ENCODE measurements around the gene IFT88. TPM values are rescaled to one million over a fixed set of nuclear protein-coding genes. Genes with fewer than 3 reads are reported as not detected.

The IFT88 gene
- total RNA-seq, 1 experiment from 2014 or later = 12.3 TPM

DNA sequence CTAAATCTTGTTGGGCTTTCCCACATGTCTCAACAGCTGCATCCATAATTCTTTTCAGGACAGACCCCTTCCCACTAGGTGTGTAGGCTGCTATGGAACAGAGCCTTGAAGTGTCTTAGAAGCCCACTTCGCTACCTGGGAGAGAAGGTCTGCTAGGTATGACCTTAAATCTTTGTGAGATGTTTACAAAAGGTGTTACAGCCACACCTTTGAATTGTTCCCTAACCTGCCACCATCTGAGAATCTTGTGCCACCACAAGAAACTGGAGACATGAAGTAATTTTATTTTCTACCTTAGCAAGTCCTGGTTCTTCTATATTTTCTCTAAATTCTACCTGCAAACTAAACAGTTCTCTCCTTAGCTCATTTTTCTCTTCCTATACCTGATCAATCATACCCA, 69.1 kb downstream of the IFT88 start:
- in situ Hi-C loops (cut with HindIII; ENCODE audit: low pct_unique_long_range_greater_than_20kb, low sequenced_read_pairs) = no loop called here
- TF ChIP-seq, protein P1, sequence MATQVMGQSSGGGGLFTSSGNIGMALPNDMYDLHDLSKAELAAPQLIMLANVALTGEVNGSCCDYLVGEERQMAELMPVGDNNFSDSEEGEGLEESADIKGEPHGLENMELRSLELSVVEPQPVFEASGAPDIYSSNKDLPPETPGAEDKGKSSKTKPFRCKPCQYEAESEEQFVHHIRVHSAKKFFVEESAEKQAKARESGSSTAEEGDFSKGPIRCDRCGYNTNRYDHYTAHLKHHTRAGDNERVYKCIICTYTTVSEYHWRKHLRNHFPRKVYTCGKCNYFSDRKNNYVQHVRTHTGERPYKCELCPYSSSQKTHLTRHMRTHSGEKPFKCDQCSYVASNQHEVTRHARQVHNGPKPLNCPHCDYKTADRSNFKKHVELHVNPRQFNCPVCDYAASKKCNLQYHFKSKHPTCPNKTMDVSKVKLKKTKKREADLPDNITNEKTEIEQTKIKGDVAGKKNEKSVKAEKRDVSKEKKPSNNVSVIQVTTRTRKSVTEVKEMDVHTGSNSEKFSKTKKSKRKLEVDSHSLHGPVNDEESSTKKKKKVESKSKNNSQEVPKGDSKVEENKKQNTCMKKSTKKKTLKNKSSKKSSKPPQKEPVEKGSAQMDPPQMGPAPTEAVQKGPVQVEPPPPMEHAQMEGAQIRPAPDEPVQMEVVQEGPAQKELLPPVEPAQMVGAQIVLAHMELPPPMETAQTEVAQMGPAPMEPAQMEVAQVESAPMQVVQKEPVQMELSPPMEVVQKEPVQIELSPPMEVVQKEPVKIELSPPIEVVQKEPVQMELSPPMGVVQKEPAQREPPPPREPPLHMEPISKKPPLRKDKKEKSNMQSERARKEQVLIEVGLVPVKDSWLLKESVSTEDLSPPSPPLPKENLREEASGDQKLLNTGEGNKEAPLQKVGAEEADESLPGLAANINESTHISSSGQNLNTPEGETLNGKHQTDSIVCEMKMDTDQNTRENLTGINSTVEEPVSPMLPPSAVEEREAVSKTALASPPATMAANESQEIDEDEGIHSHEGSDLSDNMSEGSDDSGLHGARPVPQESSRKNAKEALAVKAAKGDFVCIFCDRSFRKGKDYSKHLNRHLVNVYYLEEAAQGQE (IDR thresholded peaks at IDR 0.05; ENCODE audit: insufficient read depth in 1 of 2, low read depth in 2 of 2, low read length in 1 of 2) = no peak
- TF ChIP-seq POLR2AphosphoS5 (IDR thresholded peaks at IDR 0.05; ENCODE audit: low read depth, low read length) (no peak), SIN3A (IDR thresholded peaks at IDR 0.05; ENCODE audit: borderline replicate concordance, insufficient read depth, low read depth, low read length) (no peak), TCF7L2 (IDR thresholded peaks at IDR 0.05; ENCODE audit: low read depth, low read length) (no peak)
- TF ChIP-seq, protein P2, sequence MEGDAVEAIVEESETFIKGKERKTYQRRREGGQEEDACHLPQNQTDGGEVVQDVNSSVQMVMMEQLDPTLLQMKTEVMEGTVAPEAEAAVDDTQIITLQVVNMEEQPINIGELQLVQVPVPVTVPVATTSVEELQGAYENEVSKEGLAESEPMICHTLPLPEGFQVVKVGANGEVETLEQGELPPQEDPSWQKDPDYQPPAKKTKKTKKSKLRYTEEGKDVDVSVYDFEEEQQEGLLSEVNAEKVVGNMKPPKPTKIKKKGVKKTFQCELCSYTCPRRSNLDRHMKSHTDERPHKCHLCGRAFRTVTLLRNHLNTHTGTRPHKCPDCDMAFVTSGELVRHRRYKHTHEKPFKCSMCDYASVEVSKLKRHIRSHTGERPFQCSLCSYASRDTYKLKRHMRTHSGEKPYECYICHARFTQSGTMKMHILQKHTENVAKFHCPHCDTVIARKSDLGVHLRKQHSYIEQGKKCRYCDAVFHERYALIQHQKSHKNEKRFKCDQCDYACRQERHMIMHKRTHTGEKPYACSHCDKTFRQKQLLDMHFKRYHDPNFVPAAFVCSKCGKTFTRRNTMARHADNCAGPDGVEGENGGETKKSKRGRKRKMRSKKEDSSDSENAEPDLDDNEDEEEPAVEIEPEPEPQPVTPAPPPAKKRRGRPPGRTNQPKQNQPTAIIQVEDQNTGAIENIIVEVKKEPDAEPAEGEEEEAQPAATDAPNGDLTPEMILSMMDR (IDR thresholded peaks at IDR 0.05) = no peak
- CTCF ChIA-PET = interaction anchor here (0.5 kb wide), 1 partner anchor 223 kb away, joined by 5 read pairs; no protein-coding TSS in a partner anchor
- BruUV-seq (replicated peaks) = no TSS peak
- Histone ChIP-seq H3K27ac (ENCODE audit: low read length) (no peak overlapping the region), H3K4me3 (ENCODE audit: low read depth in 2 of 2, low read length in 2 of 2) (no peak overlapping the region), H3K4me1 (ENCODE audit: control insufficient read depth, insufficient read depth, low read length) (no peaks in the 10 kb centered on the region), H3K9me3 (ENCODE audit: control insufficient read depth, insufficient read depth, low read depth, low read length) (no peaks in the 10 kb centered on the region), H3K27me3 (ENCODE audit: control insufficient read depth, insufficient read depth, low read length) (no peaks in the 10 kb centered on the region), H3K36me3 (ENCODE audit: control insufficient read depth, insufficient read depth, low read length) (no peaks in the 10 kb centered on the region)
- POLR2A ChIA-PET = no interaction called here
- no peak for ATAC-seq
- DNase-seq (ENCODE audit: low read depth, low spot score) = no peak
- intact Hi-C loops (cut with micrococcal nuclease; ENCODE audit: unreplicated experiment) = no loop called here

DNA sequence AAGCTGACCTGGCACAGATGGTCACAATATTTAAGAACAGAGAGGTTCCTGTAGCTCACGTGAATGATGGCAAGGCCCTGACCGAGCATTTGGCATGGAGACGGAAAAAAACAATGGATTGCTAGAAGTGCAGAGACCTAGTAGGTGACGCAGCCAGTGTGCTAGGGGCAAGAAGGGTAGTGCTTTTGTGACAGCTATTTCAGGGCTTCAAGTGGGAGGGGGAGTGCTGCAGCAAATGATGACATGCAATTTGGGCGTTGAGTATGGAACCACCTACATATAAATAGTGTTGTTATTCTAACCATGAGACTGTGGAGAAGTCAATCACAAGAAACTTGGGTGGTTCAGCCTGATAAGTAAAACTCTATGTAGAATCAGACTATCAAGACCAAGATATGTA, 70.9 kb downstream of the IFT88 start:
- Histone ChIP-seq H3K4me1 (ENCODE audit: control insufficient read depth, insufficient read depth, low read length) (no peaks in the 10 kb centered on the region), H3K27me3 (ENCODE audit: control insufficient read depth, insufficient read depth, low read length) (no peaks in the 10 kb centered on the region), H3K27ac (ENCODE audit: low read length) (no peak overlapping the region), H3K36me3 (ENCODE audit: control insufficient read depth, insufficient read depth, low read length) (no peaks in the 10 kb centered on the region; the same call in 1 of the 2 replicates), H3K9me3 (ENCODE audit: control insufficient read depth, insufficient read depth, low read depth, low read length) (no peaks in the 10 kb centered on the region), H3K4me3 (ENCODE audit: low read depth in 2 of 2, low read length in 2 of 2) (no peak overlapping the region)
- ATAC-seq (no peak), DNase-seq (ENCODE audit: low read depth, low spot score) (no peak)
- ChIA-PET CTCF (no interaction called here), POLR2A (no interaction called here)
- intact Hi-C loops (cut with micrococcal nuclease; ENCODE audit: unreplicated experiment) = no loop called here
- TF ChIP-seq POLR2AphosphoS5 (IDR thresholded peaks at IDR 0.05; ENCODE audit: low read depth, low read length) (no peak), TCF7L2 (IDR thresholded peaks at IDR 0.05; ENCODE audit: low read depth, low read length) (no peak), SIN3A (IDR thresholded peaks at IDR 0.05; ENCODE audit: borderline replicate concordance, insufficient read depth, low read depth, low read length) (no peak)
- TF ChIP-seq, protein P1 (IDR thresholded peaks at IDR 0.05; ENCODE audit: insufficient read depth in 1 of 2, low read depth in 2 of 2, low read length in 1 of 2) = no peak
- TF ChIP-seq, protein P2 (IDR thresholded peaks at IDR 0.05) = no peak
- in situ Hi-C loops (cut with HindIII; ENCODE audit: low pct_unique_long_range_greater_than_20kb, low sequenced_read_pairs) = no loop called here
- BruUV-seq (replicated peaks) = no TSS peak

Measured in Panc1 (cell line).